AG08395 (cell line): Measurements from ENCODE around the gene WIPF2.
A peak's percentile ranks its signal among the peaks of the same experiment; 100 is the strongest.

Source experiments
- DNase-seq: peaks from one replicate; pipeline ENCODE4 v3.0.0; 2012; ENCODE audit warnings: mixed read lengths, low spot score

Gene WIPF2

GRCh38 chr17:40251576-40251975 lies 32.5 kb downstream of the WIPF2 start:
- DNase-seq = peak; percentile 91

- DNase-seq = no peak
Measured at GRCh38 chr17:40253565-40253964, 34.5 kb downstream of the WIPF2 start.

DNA sequence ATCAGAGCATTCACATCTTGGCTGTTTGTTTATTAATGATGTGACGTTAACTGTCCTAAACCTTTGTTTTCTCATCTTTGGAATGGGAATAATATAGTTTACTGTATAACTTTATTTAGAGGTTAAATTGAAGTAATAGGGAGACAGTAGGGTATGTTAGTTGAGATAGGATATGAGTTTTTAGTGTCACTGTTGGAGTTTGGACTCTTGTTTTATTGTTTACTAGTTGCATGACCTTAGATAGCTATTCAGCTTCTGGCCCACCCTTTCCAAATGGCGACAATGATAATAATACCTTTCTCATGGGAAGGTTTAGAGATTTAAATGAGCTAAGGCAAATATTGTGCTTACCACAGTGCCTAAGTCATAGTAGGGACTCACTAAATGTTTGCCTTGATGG lies 40.4 kb downstream of the WIPF2 start:
- no peak for DNase-seq

DNA sequence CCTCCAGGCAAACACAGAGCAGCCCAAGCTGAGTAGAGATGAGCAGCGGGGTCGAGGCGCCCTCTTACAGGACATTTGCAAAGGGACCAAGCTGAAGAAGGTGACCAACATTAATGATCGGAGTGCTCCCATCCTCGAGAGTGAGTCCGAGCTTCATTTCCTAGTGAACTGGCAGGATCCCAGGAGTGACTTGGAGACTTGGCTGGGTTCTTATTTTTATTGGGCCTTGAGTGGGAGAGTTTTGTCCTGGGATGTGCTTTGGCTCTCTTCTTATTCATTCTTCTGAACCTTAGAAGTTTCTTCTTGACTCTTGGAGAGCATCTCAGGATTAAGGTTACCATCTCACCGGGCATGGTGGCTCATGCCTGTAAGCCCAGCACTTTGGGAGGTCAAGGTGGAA lies 41.4 kb downstream of the WIPF2 start:
- DNase-seq = no peak

- no peak for DNase-seq
Measured at GRCh38 chr17:40264458-40265185, 45.5 kb downstream of the WIPF2 start.

GRCh38 chr17:40265337-40265736 lies 46.2 kb downstream of the WIPF2 start:
- DNase-seq = no peak

DNA sequence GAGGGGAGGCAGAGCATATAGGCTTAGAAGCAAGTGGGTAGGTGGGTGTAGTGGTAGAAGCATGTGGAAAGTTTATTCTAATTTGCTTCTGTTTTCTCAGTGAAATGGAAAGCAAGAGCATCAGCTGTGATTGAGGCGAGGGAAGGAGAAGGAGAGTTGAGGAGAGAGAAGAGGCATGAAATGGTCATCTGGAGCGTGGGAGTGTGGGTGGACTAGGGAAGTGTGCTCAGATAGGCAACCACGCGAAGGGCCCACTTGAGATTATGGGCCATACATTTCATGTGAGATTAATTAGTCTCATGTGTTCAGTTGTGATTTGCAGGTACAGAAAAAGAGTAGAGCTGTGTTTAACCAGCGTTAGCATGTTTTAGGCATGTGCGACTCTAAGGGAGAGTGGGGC lies 47.8 kb downstream of the WIPF2 start:
- DNase-seq = no peak

DNA sequence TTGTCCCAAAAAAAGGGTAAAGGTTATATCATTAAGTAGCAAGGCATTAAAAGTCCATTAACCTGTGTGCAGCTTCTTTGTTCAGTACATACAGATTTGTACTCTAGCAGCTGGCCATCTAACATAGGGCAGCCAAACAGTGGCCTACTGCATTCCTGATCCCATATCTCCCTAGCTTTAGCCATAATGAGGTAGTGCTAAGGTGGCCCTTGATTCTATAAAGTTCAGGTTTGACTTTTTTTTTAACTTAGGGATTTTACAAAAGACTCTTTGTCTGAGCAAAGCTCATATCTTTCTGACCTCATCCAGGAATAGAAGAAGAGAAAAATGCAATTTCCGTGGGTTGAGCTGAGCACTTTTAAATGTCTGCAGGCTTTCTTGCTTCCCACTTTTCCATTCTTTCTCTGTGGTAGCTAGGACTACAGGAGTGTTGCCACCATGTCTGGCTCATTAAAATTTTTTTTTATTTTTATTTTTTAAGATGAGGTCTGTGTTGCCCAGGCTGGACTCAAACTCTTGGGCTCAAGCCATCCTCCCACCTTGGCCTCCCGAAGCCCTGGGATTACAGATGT lies 49.1 kb downstream of the WIPF2 start:
- no peak for DNase-seq

GRCh38 chr17:40278414-40278813 lies 59.3 kb downstream of the WIPF2 start:
- DNase-seq = no peak

GRCh38 chr17:40279402-40279801 lies 60.3 kb downstream of the WIPF2 start:
- DNase-seq = no peak

- DNase-seq = no peak
Measured at GRCh38 chr17:40281663-40282062, 62.6 kb downstream of the WIPF2 start.

DNA sequence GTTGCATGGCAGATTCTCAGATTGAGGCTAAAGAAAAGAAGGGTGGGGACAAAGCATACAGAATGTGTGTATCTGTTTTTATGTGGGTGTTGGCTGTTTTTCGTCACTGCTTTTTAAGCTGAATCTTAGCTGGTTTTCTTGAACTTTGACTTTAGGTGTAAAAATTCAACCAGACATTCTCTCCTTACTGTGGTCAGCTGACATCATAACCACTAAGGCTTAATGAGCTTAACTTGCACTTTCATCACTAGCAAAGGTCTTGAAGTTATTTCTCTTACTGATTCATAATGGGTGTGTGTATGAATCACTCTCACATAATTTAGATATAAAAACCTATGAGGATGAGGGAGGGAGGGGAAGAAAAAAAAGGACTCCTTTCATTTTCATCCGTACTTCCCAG lies 64.6 kb downstream of the WIPF2 start:
- DNase-seq = peak; percentile 86

DNA sequence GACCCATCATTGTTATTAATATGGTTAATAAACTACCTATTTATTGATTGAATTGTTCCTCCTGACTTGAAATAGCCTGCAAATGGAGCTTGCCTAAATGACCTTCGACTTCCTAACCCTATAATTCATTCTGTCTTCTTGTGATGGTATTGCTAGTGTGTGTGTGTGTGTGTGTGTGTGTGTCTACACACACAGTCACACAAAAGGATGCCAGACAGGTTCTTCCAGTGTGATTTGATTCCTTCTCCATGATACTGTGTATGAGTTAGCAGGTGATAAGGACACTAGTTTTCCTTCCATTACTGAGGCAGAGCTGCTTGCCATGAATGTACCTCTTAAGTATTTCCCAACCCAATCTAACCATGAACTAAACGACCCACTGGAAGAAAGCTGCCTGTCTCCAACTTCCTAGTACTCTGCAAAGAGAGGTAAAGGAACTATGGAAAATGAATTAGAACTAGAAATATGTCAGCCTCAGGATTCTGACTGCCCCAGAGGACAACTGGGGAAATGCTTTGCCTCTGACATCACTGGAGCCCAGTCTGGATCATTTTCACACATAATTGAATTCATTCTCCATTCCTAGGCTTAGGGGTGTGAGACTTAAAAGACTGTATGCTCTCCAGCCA lies 65.1 kb downstream of the WIPF2 start:
- DNase-seq = peak; percentile 76

DNA sequence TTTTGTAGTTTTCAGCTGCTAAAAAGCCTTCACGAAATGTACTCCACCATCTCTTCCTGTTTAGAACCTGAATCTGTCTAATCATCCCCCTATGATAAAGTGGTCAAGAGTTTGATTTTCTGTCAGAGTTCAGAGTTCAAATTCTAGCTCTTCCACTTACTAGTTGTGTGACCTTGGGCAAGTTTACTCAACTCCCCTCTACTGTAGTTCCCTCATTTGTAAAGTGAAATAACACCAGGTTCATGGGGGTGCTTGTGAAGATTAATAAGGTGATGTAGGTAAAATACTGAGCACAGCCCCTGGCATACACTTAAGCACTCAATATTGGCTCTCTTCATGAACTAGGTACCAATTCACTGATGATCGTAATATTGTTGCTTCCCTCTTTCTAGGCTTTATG lies 67.4 kb downstream of the WIPF2 start:
- no peak for DNase-seq

GRCh38 chr17:40287159-40287493 lies 68.0 kb downstream of the WIPF2 start:
- DNase-seq = no peak

DNA sequence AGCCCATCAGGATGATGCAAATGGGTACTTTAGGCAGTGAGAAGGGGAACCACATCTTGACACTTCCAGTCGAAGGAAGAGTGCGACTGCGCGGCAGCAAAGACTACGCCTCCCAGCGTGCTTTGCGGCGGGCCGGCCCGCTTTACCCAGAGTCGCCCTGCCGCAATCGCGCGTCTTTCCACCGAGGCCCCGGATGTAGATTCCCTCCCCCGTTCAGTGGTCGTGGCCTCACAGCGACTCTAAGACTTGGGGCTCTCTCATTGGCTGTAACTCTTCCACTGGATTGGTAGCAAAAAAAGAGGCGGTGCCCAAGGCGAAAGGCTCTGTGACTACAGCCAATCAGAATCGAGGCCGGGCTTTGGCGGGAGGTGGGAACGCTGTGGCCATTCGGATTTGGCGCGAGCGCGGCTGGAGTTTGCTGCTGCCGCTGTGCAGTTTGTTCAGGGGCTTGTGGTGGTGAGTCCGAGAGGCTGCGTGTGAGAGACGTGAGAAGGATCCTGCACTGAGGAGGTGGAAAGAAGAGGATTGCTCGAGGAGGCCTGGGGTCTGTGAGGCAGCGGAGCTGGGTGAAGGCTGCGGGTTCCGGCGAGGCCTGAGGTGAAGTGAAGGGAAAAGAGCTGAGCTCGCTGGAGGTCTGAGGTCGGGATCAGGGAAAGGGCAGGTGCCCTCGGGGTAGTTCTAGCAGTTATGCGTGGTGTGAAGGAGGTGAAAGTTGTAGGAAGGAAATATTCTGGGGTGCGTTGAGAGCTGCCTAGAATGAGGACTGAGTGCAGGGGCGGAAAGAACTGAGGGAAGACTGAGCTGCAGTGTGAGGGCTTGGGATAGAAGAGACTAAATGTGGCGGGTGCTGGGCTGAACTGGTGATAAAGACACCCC lies 68.6 kb downstream of the WIPF2 start, which contains the start of gene CDC6:
Gene CDC6, plus strand, starts transcription at position 386 of the 876 bp plus-strand sequence. CDS start 1,542 bp downstream, outside the sequence.
- peak; percentile 98 for DNase-seq

- peak; percentile 78 for DNase-seq
Measured at GRCh38 chr17:40290629-40291280, 71.7 kb downstream of the WIPF2 start.

DNA sequence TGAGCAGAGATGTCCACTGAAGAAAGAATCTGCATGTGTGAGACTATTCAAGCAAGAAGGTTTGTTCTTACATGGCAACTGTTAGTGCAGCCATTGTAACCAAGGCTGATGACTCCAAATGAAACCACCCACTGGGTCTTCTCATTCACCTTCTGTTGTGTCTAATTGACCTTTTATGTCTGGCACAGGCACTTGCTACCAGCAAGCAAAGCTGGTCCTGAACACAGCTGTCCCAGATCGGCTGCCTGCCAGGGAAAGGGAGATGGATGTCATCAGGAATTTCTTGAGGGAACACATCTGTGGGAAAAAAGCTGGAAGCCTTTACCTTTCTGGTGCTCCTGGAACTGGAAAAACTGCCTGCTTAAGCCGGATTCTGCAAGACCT lies 72.2 kb downstream of the WIPF2 start:
- DNase-seq = no peak

DNA sequence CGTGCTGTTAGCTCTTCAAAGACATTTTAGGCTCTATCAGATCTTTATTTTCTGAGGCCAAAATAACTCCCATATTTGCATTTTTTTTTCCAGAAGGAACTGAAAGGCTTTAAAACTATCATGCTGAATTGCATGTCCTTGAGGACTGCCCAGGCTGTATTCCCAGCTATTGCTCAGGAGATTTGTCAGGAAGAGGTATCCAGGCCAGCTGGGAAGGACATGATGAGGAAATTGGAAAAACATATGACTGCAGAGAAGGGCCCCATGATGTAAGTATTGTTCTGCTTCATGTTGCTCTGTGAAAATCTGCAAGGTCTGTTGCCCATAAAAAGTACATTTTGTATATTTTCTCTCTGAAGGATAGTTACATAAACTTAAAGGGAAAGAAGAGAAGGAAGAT lies 74.3 kb downstream of the WIPF2 start:
- no peak for DNase-seq

DNA sequence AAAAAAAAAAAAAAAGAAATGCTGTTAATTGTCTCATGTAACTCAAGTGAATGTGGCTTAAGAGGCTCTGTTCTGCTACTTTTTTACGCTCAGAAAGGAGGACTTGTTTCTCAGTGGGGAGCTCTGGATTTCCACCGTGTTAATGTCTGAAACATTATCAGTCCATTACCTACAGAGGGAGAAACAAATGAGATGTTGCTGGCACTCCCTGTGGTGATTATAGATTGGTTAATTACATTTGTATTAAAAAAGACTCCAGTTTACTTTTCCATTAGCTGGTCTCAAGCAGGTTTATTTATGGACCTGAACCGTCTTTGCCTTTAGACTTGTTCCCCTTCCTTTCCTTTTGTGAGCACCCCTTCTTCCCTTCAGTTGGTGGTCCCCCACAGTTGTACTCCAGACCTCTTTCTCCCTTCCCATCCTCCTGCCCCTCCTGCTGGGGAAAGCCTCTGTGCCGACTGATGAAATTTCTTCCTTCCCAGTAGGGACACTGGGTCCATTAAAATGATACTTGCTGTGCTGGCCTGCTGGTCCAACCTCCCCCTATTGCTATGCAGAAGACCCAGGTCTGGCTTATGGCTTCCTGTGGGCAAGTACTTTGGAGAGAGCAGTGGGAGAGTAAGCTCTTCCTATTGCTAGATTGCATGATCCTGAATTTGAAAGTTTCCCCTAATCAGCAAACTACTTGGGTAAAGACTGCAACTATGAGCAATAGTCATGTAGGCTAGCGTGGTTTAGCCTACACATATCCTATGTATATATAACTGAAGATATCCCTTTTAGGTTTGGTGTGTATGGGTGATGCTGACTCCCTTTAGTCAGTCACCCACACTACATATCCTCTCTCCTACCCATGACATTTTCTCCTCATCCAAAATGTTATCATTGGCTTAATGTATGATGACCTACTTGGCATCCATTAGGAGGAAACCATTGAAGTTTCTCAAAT lies 76.7 kb downstream of the WIPF2 start:
- no peak for DNase-seq

DNA sequence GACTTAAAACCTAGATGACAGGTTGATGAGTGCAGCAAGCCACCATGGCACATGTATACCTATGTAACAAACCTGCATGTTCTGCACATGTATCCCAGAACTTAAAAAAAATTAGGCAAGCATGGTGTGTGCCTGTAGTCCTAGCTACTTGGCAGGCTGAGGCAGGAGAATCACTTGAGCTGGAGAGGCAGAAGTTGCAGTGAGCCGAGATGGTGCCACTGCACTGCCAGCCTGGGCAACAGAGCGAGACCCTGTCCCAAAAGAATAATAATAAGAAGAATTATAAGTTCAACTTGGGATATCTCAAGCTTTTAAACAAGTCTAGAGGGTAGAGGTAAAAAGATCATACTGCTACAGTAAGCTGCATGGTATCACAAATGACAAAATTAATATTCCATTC lies 78.4 kb downstream of the WIPF2 start:
- no peak for DNase-seq
